ENCODE measurements around the gene SMIM17. TPM values are rescaled to one million over a fixed set of nuclear protein-coding genes. Genes with fewer than 3 reads are reported as not detected.

Gene SMIM17
- total RNA-seq, 1 experiment from 2014 or later = not detected

GRCh38 chr19:56637976-56638555 lies 4.9 kb upstream of the SMIM17 start:
- TF ChIP-seq MAX (IDR thresholded peaks at IDR 0.05) = no peak
- no peak for TF ChIP-seq POLR2AphosphoS5 (IDR thresholded peaks at IDR 0.05; ENCODE audit: low read depth, low read length)
- no peak for TF ChIP-seq FOSL1 (IDR thresholded peaks at IDR 0.05; ENCODE audit: low read depth)
- no peak for TF ChIP-seq YY1 (IDR thresholded peaks at IDR 0.05; ENCODE audit: extremely low read depth, insufficient replicate concordance, low read depth, low read length)
- TF ChIP-seq, protein P1, sequence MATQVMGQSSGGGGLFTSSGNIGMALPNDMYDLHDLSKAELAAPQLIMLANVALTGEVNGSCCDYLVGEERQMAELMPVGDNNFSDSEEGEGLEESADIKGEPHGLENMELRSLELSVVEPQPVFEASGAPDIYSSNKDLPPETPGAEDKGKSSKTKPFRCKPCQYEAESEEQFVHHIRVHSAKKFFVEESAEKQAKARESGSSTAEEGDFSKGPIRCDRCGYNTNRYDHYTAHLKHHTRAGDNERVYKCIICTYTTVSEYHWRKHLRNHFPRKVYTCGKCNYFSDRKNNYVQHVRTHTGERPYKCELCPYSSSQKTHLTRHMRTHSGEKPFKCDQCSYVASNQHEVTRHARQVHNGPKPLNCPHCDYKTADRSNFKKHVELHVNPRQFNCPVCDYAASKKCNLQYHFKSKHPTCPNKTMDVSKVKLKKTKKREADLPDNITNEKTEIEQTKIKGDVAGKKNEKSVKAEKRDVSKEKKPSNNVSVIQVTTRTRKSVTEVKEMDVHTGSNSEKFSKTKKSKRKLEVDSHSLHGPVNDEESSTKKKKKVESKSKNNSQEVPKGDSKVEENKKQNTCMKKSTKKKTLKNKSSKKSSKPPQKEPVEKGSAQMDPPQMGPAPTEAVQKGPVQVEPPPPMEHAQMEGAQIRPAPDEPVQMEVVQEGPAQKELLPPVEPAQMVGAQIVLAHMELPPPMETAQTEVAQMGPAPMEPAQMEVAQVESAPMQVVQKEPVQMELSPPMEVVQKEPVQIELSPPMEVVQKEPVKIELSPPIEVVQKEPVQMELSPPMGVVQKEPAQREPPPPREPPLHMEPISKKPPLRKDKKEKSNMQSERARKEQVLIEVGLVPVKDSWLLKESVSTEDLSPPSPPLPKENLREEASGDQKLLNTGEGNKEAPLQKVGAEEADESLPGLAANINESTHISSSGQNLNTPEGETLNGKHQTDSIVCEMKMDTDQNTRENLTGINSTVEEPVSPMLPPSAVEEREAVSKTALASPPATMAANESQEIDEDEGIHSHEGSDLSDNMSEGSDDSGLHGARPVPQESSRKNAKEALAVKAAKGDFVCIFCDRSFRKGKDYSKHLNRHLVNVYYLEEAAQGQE (IDR thresholded peaks at IDR 0.05; ENCODE audit: low read depth) = peak; percentile 71
- no peak for TF ChIP-seq SP1 (IDR thresholded peaks at IDR 0.05; ENCODE audit: low read depth)
- no peak for TF ChIP-seq EGR1 (IDR thresholded peaks at IDR 0.05; ENCODE audit: low read depth)
- TF ChIP-seq POLR2A (IDR thresholded peaks at IDR 0.05; ENCODE audit: borderline replicate concordance, extremely low read depth, insufficient read depth, insufficient read length) = no peak
- no peak for TF ChIP-seq ZFX (IDR thresholded peaks at IDR 0.05)
- Histone ChIP-seq H3K9me3 (ENCODE audit: control insufficient read depth in 1 of 2, insufficient read depth in 1 of 2, low read depth in 1 of 2, low read length in 2 of 2) (peaks cover 9 to 31% of the 10 kb centered on the region in 2 experiments; a peak in 2 of 4 replicates), H3K9ac (ENCODE audit: low read length) (no peak overlapping the region), H4K20me1 (ENCODE audit: insufficient read depth) (no peaks in the 10 kb centered on the region), H3K79me2 (ENCODE audit: insufficient read depth, low read length) (no peaks in the 10 kb centered on the region), H3K27me3 (ENCODE audit: insufficient read depth, low read length) (no peaks in the 10 kb centered on the region), H3K4me1 (ENCODE audit: control insufficient read depth in 1 of 2, insufficient read depth in 2 of 2, low read length in 2 of 2) (no peaks in the 10 kb centered on the region), H3K4me3 (replicated peaks in 1 of 2; ENCODE audit: low read depth in 1 of 2, low read length in 2 of 2) (no peak overlapping the region), H3K9me2 (ENCODE audit: insufficient read depth) (no peaks in the 10 kb centered on the region), H3K27ac (ENCODE audit: low read depth, low read length) (no peak overlapping the region), H2AFZ (ENCODE audit: low read depth, low read length, poor library complexity, severe bottlenecking) (no peak overlapping the region), H3K4me2 (ENCODE audit: low read length) (no peak overlapping the region), H3K36me3 (ENCODE audit: control insufficient read depth in 1 of 2, insufficient read depth in 2 of 2, low read length in 2 of 2) (no peaks in the 10 kb centered on the region)
- ATAC-seq (no peak), DNase-seq (ENCODE audit: low read depth, low spot score) (no peak)
- ChIA-PET RAD21 (ENCODE audit: low non-redundant PET in 1 of 2, low total read pairs in 2 of 2, uncharacterized antibody in 2 of 2, unreplicated experiment in 2 of 2) (no interaction called here), CTCF (no interaction called here), POLR2A (no interaction called here)
- BruUV-seq (replicated peaks) = no TSS peak
- intact Hi-C loops (cut with micrococcal nuclease) = no loop called here

All from HCT116 (cell line).